ENCODE results near the gene NEDD9. TPM values are rescaled to one million over a fixed set of nuclear protein-coding genes. Genes with fewer than 3 reads are reported as not detected.
A peak's percentile ranks its signal among the peaks of the same experiment; 100 is the strongest.

The NEDD9 gene
- total RNA-seq, 2 experiments from 2014 or later = 60.1 to 64.8 TPM

GRCh38 chr6:11164717-11165646 is 67.5 kb downstream of the NEDD9 start:
- ChIA-PET POLR2A (no interaction called here), CTCF (interaction anchor here (0.7 kb wide), 1 partner anchor 331 kb away, joined by 3 read pairs; no protein-coding TSS in a partner anchor)
- no peak for DNase-seq
- H3K27ac Mint-ChIP-seq = no peak overlapping the region
- H3K4me1 Mint-ChIP-seq = peaks cover 25% of the 10 kb centered on the region
- H3K27me3 Mint-ChIP-seq = no peaks in the 10 kb centered on the region
- no peaks in the 10 kb centered on the region for H3K9me3 Mint-ChIP-seq
- H3K36me3 Mint-ChIP-seq (ENCODE audit: low read depth) = no peaks in the 10 kb centered on the region
- no peak overlapping the region for H3K4me3 Mint-ChIP-seq

- DNase-seq = peak; percentile 23
- no peaks in the 10 kb centered on the region for H3K9me3 Mint-ChIP-seq
- POLR2A ChIA-PET = no interaction called here
- H3K4me1 Mint-ChIP-seq = peaks cover 25% of the 10 kb centered on the region
- no peaks in the 10 kb centered on the region for H3K36me3 Mint-ChIP-seq (ENCODE audit: low read depth)
- no peak overlapping the region for H3K27ac Mint-ChIP-seq
- no peaks in the 10 kb centered on the region for H3K27me3 Mint-ChIP-seq
- CTCF ChIA-PET = interaction anchor here (1.6 to 1.7 kb wide), 2 partner anchors 10 to 19 kb away, joined by 6 read pairs; no protein-coding TSS in a partner anchor
- no peak overlapping the region for H3K4me3 Mint-ChIP-seq
Observed at GRCh38 chr6:11163932-11164331, 68.5 kb downstream of the NEDD9 start.

GRCh38 chr6:11162262-11162661 is 70.2 kb downstream of the NEDD9 start:
- H3K36me3 Mint-ChIP-seq (ENCODE audit: low read depth) = no peaks in the 10 kb centered on the region
- no peak overlapping the region for H3K27ac Mint-ChIP-seq
- ChIA-PET CTCF (interaction anchor here (1.6 to 1.7 kb wide), 2 partner anchors 12 to 18 kb away, joined by 6 read pairs; no protein-coding TSS in a partner anchor), POLR2A (no interaction called here)
- no peaks in the 10 kb centered on the region for H3K9me3 Mint-ChIP-seq
- DNase-seq = no peak
- no peak overlapping the region for H3K4me3 Mint-ChIP-seq
- peaks cover 25% of the 10 kb centered on the region for H3K4me1 Mint-ChIP-seq
- H3K27me3 Mint-ChIP-seq = no peaks in the 10 kb centered on the region

GRCh38 chr6:11161031-11161956 is 71.2 kb downstream of the NEDD9 start:
- CTCF ChIA-PET = interaction anchor here (0.9 kb wide), 1 partner anchor 11 kb away, joined by 3 read pairs; no protein-coding TSS in a partner anchor

GRCh38 chr6:11160199-11160598 is 72.3 kb downstream of the NEDD9 start:
- CTCF ChIA-PET = no interaction called here
- Mint-ChIP-seq H3K4me3 (no peak overlapping the region), H3K9me3 (no peaks in the 10 kb centered on the region), H3K27me3 (peaks cover 6% of the 10 kb centered on the region), H3K36me3 (ENCODE audit: low read depth) (no peaks in the 10 kb centered on the region), H3K27ac (no peak overlapping the region), H3K4me1 (peaks cover 18% of the 10 kb centered on the region)
- POLR2A ChIA-PET = no interaction called here
- DNase-seq = no peak

More at GRCh38 chr6:11161031-11161956, 71.2 kb downstream of the NEDD9 start:
- H3K27me3 Mint-ChIP-seq = peaks cover 2% of the 10 kb centered on the region
- H3K36me3 Mint-ChIP-seq (ENCODE audit: low read depth) = no peaks in the 10 kb centered on the region
- no peak overlapping the region for H3K4me3 Mint-ChIP-seq
- H3K9me3 Mint-ChIP-seq = no peaks in the 10 kb centered on the region
- H3K27ac Mint-ChIP-seq = no peak overlapping the region
- peaks cover 25% of the 10 kb centered on the region for H3K4me1 Mint-ChIP-seq
- DNase-seq = no peak
- POLR2A ChIA-PET = no interaction called here

- H3K36me3 Mint-ChIP-seq (ENCODE audit: low read depth) = no peaks in the 10 kb centered on the region
- no peak overlapping the region for H3K27ac Mint-ChIP-seq
- H3K4me1 Mint-ChIP-seq = peaks cover 10% of the 10 kb centered on the region
- no peak overlapping the region for H3K4me3 Mint-ChIP-seq
- no peaks in the 10 kb centered on the region for H3K9me3 Mint-ChIP-seq
- H3K27me3 Mint-ChIP-seq = peaks cover 14% of the 10 kb centered on the region
- no peak for DNase-seq
- POLR2A ChIA-PET = no interaction called here
- CTCF ChIA-PET = interaction anchor here (0.6 to 1.2 kb wide), 2 partner anchors 11 to 14 kb away, joined by 3 to 4 read pairs; no protein-coding TSS in a partner anchor
Observed at GRCh38 chr6:11155589-11155988, 76.9 kb downstream of the NEDD9 start.

GRCh38 chr6:11153447-11153846 is 79.0 kb downstream of the NEDD9 start:
- H3K27ac Mint-ChIP-seq = no peak overlapping the region
- no peaks in the 10 kb centered on the region for H3K9me3 Mint-ChIP-seq
- no peaks in the 10 kb centered on the region for H3K36me3 Mint-ChIP-seq (ENCODE audit: low read depth)
- H3K27me3 Mint-ChIP-seq = peaks cover 14% of the 10 kb centered on the region
- CTCF ChIA-PET = no interaction called here
- peaks cover 10% of the 10 kb centered on the region for H3K4me1 Mint-ChIP-seq
- DNase-seq = no peak
- POLR2A ChIA-PET = no interaction called here
- H3K4me3 Mint-ChIP-seq = peak overlapping the region; percentile 56

- peaks cover 14% of the 10 kb centered on the region for H3K27me3 Mint-ChIP-seq
- H3K36me3 Mint-ChIP-seq (ENCODE audit: low read depth) = no peaks in the 10 kb centered on the region
- ChIA-PET POLR2A (no interaction called here), CTCF (interaction anchor here (1.4 to 2.3 kb wide), 2 partner anchors 19 to 343 kb away, joined by 5 to 13 read pairs; no protein-coding TSS in a partner anchor)
- H3K9me3 Mint-ChIP-seq = no peaks in the 10 kb centered on the region
- H3K4me1 Mint-ChIP-seq = peaks cover 10% of the 10 kb centered on the region
- no peak for DNase-seq
- no peak overlapping the region for H3K27ac Mint-ChIP-seq
- no peak overlapping the region for H3K4me3 Mint-ChIP-seq
Observed at GRCh38 chr6:11152581-11152980, 79.9 kb downstream of the NEDD9 start.

GRCh38 chr6:11151488-11151887 is 81.0 kb downstream of the NEDD9 start:
- peaks cover 10% of the 10 kb centered on the region for H3K4me1 Mint-ChIP-seq
- DNase-seq = no peak
- no peaks in the 10 kb centered on the region for H3K9me3 Mint-ChIP-seq
- ChIA-PET POLR2A (no interaction called here), CTCF (interaction anchor here (1.4 to 2.3 kb wide), 2 partner anchors 20 to 344 kb away, joined by 5 to 13 read pairs; no protein-coding TSS in a partner anchor)
- H3K4me3 Mint-ChIP-seq = no peak overlapping the region
- H3K36me3 Mint-ChIP-seq (ENCODE audit: low read depth) = no peaks in the 10 kb centered on the region
- H3K27ac Mint-ChIP-seq = no peak overlapping the region
- peaks cover 13% of the 10 kb centered on the region for H3K27me3 Mint-ChIP-seq

- ChIA-PET CTCF (interaction anchor here (1.2 to 1.8 kb wide), 2 partner anchors 22 to 347 kb away, joined by 4 to 10 read pairs; no protein-coding TSS in a partner anchor), POLR2A (no interaction called here)
- H3K36me3 Mint-ChIP-seq (ENCODE audit: low read depth) = no peaks in the 10 kb centered on the region
- no peak for DNase-seq
- peaks cover 8% of the 10 kb centered on the region for H3K4me1 Mint-ChIP-seq
- H3K27me3 Mint-ChIP-seq = peaks cover 5% of the 10 kb centered on the region
- H3K4me3 Mint-ChIP-seq = no peak overlapping the region
- no peaks in the 10 kb centered on the region for H3K9me3 Mint-ChIP-seq
- no peak overlapping the region for H3K27ac Mint-ChIP-seq
Observed at GRCh38 chr6:11149551-11149950, 82.9 kb downstream of the NEDD9 start.

GRCh38 chr6:11146117-11146826 is 86.2 kb downstream of the NEDD9 start:
- no peaks in the 10 kb centered on the region for H3K9me3 Mint-ChIP-seq
- CTCF ChIA-PET = interaction anchor here (0.7 to 4.0 kb wide), 3 partner anchors 10 to 350 kb away, joined by 5 to 85 read pairs (median 7); no protein-coding TSS in a partner anchor
- H3K4me1 Mint-ChIP-seq = peaks cover 4% of the 10 kb centered on the region
- no peaks in the 10 kb centered on the region for H3K36me3 Mint-ChIP-seq (ENCODE audit: low read depth)
- no peaks in the 10 kb centered on the region for H3K27me3 Mint-ChIP-seq
- no peak for DNase-seq
- H3K4me3 Mint-ChIP-seq = no peak overlapping the region
- no peak overlapping the region for H3K27ac Mint-ChIP-seq
- POLR2A ChIA-PET = no interaction called here

GRCh38 chr6:11144393-11144851 is 88.0 kb downstream of the NEDD9 start:
- Mint-ChIP-seq H3K36me3 (ENCODE audit: low read depth) (no peaks in the 10 kb centered on the region), H3K27me3 (no peaks in the 10 kb centered on the region), H3K4me1 (peaks cover 4% of the 10 kb centered on the region), H3K27ac (no peak overlapping the region), H3K9me3 (no peaks in the 10 kb centered on the region), H3K4me3 (no peak overlapping the region)
- POLR2A ChIA-PET = interaction anchor here (1.2 to 1.4 kb wide), 3 partner anchors 114 to 352 kb away, joined by 3 read pairs; no protein-coding TSS in a partner anchor
- CTCF ChIA-PET = interaction anchor here (0.6 to 4.0 kb wide), 16 partner anchors 8 to 431 kb away, joined by 3 to 85 read pairs (median 3); partner anchors contain the start of gene NEDD9
- peak; percentile 79 for DNase-seq
